GM23338 (cell line): ENCODE results near the gene THOC2. TPM values are rescaled to one million over a fixed set of nuclear protein-coding genes. Genes with fewer than 3 reads are reported as not detected.
"Not testable (repeated sequence)": the region's sequence is repeated elsewhere in the genome, so short reads cannot be mapped to it uniquely, and the experiment has no call there.

Experiments
- ATAC-seq: fragments of 200-7000 bp; cut with Tn5 transposase; 3 replicates; pipeline ENCODE4 v1.9.1; 2020
- DNase-seq: peaks from one replicate; pipeline ENCODE4 v3.0.0-alpha.2; 2015; ENCODE audit warnings: low spot score
- H2AFZ ChIP-seq: fragments of 200-600 bp; sonication (generic); 2 replicates; pipeline ENCODE4 v1.8.0; 2016; ENCODE audit warnings: antibody characterized with exemption, mild to moderate bottlenecking, moderate library complexity
- H3F3A ChIP-seq: fragments of 200-600 bp; sonication (generic); replicated peaks from 2 replicates; pipeline ENCODE4 v1.8.0; 2017; ENCODE audit warnings: antibody characterized with exemption, mixed run types, low read depth
- H3K27ac ChIP-seq: fragments of 200-600 bp; sonication (generic); 2 replicates; pipeline ENCODE4 v1.6.1; 2016; ENCODE audit warnings: low read depth
- H3K27me3 ChIP-seq: fragments of 200-600 bp; sonication (generic); 2 replicates; pipeline ENCODE4 v1.8.0; 2016; ENCODE audit warnings: mild to moderate bottlenecking, mixed run types, moderate library complexity; ENCODE audit not compliant: insufficient read depth
- H3K36me3 ChIP-seq: fragments of 200-600 bp; sonication (generic); 2 replicates; pipeline ENCODE4 v1.8.0; 2016; ENCODE audit warnings: mild to moderate bottlenecking; ENCODE audit not compliant: insufficient read depth
- H3K4me1 ChIP-seq: fragments of 200-600 bp; sonication (generic); 2 replicates; pipeline ENCODE4 v1.8.0; 2016; ENCODE audit warnings: mild to moderate bottlenecking, moderate library complexity; ENCODE audit not compliant: insufficient read depth
- H3K4me2 ChIP-seq: fragments of 200-600 bp; sonication (generic); 2 replicates; pipeline ENCODE4 v1.7.1; 2017; ENCODE audit warnings: mixed run types
- H3K4me3 ChIP-seq: fragments of 200-600 bp; sonication (generic); 2 replicates; pipeline ENCODE4 v1.6.1; 2016; ENCODE audit warnings: mixed run types
- H3K79me2 ChIP-seq: fragments of 200-600 bp; sonication (generic); replicated peaks from 2 replicates; pipeline ENCODE4 v1.8.0; 2017; ENCODE audit warnings: mild to moderate bottlenecking; ENCODE audit not compliant: insufficient read depth
- H3K9me2 ChIP-seq: fragments of 200-600 bp; sonication (generic); 2 replicates; pipeline ENCODE4 v1.8.0; 2017; ENCODE audit not compliant: insufficient read depth
- H4K20me1 ChIP-seq: fragments of 200-600 bp; sonication (generic); replicated peaks from 2 replicates; pipeline ENCODE4 v1.8.0; 2017; ENCODE audit warnings: mild to moderate bottlenecking; ENCODE audit not compliant: insufficient read depth
- H3K27ac Mint-ChIP-seq: 2 replicates; pipeline ENCODE4 v1.8.0; 2020; ENCODE audit warnings: inconsistent platforms, mild to moderate bottlenecking, moderate library complexity, mixed read lengths
- H3K27me3 Mint-ChIP-seq: 3 replicates; pipeline ENCODE4 v1.8.0; 2022; ENCODE audit warnings: low read depth, mild to moderate bottlenecking, moderate library complexity, mixed read lengths, inconsistent platforms; ENCODE audit not compliant: insufficient read depth, poor library complexity
- H3K36me3 Mint-ChIP-seq: 3 replicates; pipeline ENCODE4 v1.8.0; 2021; ENCODE audit warnings: low read depth, mild to moderate bottlenecking, inconsistent platforms, moderate library complexity, mixed read lengths
- H3K4me1 Mint-ChIP-seq: 3 replicates; pipeline ENCODE4 v1.8.0; 2020; ENCODE audit warnings: mild to moderate bottlenecking, inconsistent platforms, mixed read lengths
- H3K4me3 Mint-ChIP-seq: 3 replicates; pipeline ENCODE4 v1.8.0; 2021; ENCODE audit warnings: moderate library complexity, mild to moderate bottlenecking, inconsistent platforms, mixed read lengths
- H3K9me3 Mint-ChIP-seq: 3 replicates; pipeline ENCODE4 v1.8.0; 2020; ENCODE audit warnings: moderate library complexity, mild to moderate bottlenecking, inconsistent platforms, mixed read lengths
- CREB1 ChIP-seq: fragments of 250-450 bp; sonication (Bioruptor Pico); IDR thresholded peaks from 2 replicates; pipeline ENCODE4 v1.5.0; 2020; ENCODE audit warnings: low read depth, mild to moderate bottlenecking, moderate library complexity
- ETS1 ChIP-seq: IDR thresholded peaks from 2 replicates; pipeline ENCODE4 v1.6.1; 2016; ENCODE audit warnings: antibody characterized with exemption
- EZH2phosphoT487 ChIP-seq: fragments of 200-600 bp; sonication (generic); IDR thresholded peaks from one replicate; pipeline ENCODE4 v1.8.1; 2018; ENCODE audit warnings: antibody characterized with exemption; ENCODE audit not compliant: unreplicated experiment
- JUNB ChIP-seq: IDR thresholded peaks from one replicate; pipeline ENCODE4 v1.6.1; 2016; ENCODE audit warnings: antibody characterized with exemption; ENCODE audit not compliant: unreplicated experiment
- NANOG ChIP-seq: IDR thresholded peaks from 2 replicates; pipeline ENCODE4 v1.6.1; 2016; ENCODE audit warnings: antibody characterized with exemption, borderline replicate concordance
- POLR2AphosphoS5 ChIP-seq: IDR thresholded peaks from 2 replicates; pipeline ENCODE4 v1.6.1; 2016; ENCODE audit warnings: antibody characterized with exemption, low read depth
- REST ChIP-seq: IDR thresholded peaks from one replicate; pipeline ENCODE4 v1.6.1; 2018; ENCODE audit warnings: antibody characterized with exemption; ENCODE audit not compliant: unreplicated experiment
- STAT1 ChIP-seq: IDR thresholded peaks from one replicate; pipeline ENCODE4 v1.6.1; 2016; ENCODE audit warnings: antibody characterized with exemption; ENCODE audit not compliant: unreplicated experiment
- ZNF114 ChIP-seq: fragments of 250-450 bp; sonication (Bioruptor Pico); IDR thresholded peaks from 2 replicates; pipeline ENCODE4 v1.5.0; 2020; ENCODE audit warnings: mild to moderate bottlenecking, moderate library complexity
- polyA plus RNA-seq: library from polyadenylated mRNA; unstranded; fragments of >200 nt; fragmentation: Nextera tagmentation; extraction: Ambion mirVana; gene quantifications from 2 replicates; pipeline ENCODE4 v1.2.1, GENCODE V29; 2016
- total RNA-seq: library from RNA; depleted of rRNA; stranded (reverse); fragments of >200 nt; shearing (Covaris generic); gene quantifications from 2 replicates; pipeline ENCODE4 v1.2.3, GENCODE V29; 2014

THOC2 gene
- total and polyA plus RNA-seq, 2 experiments from 2014 or later = 86.6 to 138 TPM

GRCh38 chrX:123713434-123713833, 19.4 kb downstream of the THOC2 start:
- H3K27ac Mint-ChIP-seq = no peak overlapping the region

GRCh38 chrX:123711201-123711600, 21.7 kb downstream of the THOC2 start:
- H2AFZ ChIP-seq, H3K9me3 Mint-ChIP-seq, H3K4me2 ChIP-seq, H3K4me1 ChIP-seq, H3K36me3 Mint-ChIP-seq, ATAC-seq, H3K9me2 ChIP-seq, DNase-seq, H3K4me3 Mint-ChIP-seq, H3K4me1 Mint-ChIP-seq, H3K27me3 ChIP-seq, H3K27me3 Mint-ChIP-seq, H3F3A ChIP-seq, H3K36me3 ChIP-seq, H3K27ac Mint-ChIP-seq, H4K20me1 ChIP-seq, H3K27ac ChIP-seq, H3K4me3 ChIP-seq: not testable (repeated sequence)
- peaks cover 74% of the 10 kb centered on the region for H3K79me2 ChIP-seq

More at GRCh38 chrX:123713434-123713833, 19.4 kb downstream of the THOC2 start:
- peaks cover 7% of the 10 kb centered on the region; the same call in 1 of the 3 replicates for H3K4me1 Mint-ChIP-seq
- H3K36me3 ChIP-seq = no peaks in the 10 kb centered on the region
- H3K27me3 ChIP-seq = no peaks in the 10 kb centered on the region
- no peak overlapping the region for H3K4me3 Mint-ChIP-seq
- no peak for ATAC-seq
- H3K4me3 ChIP-seq = no peak overlapping the region
- peaks cover 11% of the 10 kb centered on the region; the same call in 2 of the 3 replicates for H3K36me3 Mint-ChIP-seq
- H3K27ac ChIP-seq = no peak overlapping the region
- H2AFZ ChIP-seq = no peak overlapping the region
- H3K79me2 ChIP-seq = peaks cover 74% of the 10 kb centered on the region
- DNase-seq = no peak
- no peak for TF ChIP-seq ETS1
- TF ChIP-seq POLR2AphosphoS5 = no peak
- TF ChIP-seq EZH2phosphoT487 = no peak
- TF ChIP-seq STAT1 = no peak
- no peak for TF ChIP-seq JUNB
- no peak for TF ChIP-seq NANOG
- no peak for TF ChIP-seq ZNF114 (CRISPR knock-in tag)
- no peak for TF ChIP-seq CREB1 (CRISPR knock-in tag)
- no peak for TF ChIP-seq REST
- no peaks in the 10 kb centered on the region for H3K9me2 ChIP-seq
- H3K9me3 Mint-ChIP-seq = no peaks in the 10 kb centered on the region
- no peaks in the 10 kb centered on the region for H3K4me1 ChIP-seq
- H4K20me1 ChIP-seq = 0 out of 2 replicates have a peak, but pooled peaks cover 3% of the 10 kb centered on the region
- no peaks in the 10 kb centered on the region for H3F3A ChIP-seq
- H3K27me3 Mint-ChIP-seq = no peaks in the 10 kb centered on the region
- no peak overlapping the region for H3K4me2 ChIP-seq
